ENCODE results near the gene CERK. TPM values are rescaled to one million over a fixed set of nuclear protein-coding genes. Genes with fewer than 3 reads are reported as not detected.

CERK gene
- total and polyA plus RNA-seq, 2 of the 13 experiments (the other 11 are each of a cell fraction or from before 2014, with no cell fraction given), result 40.3 to 41.9 TPM

DNA sequence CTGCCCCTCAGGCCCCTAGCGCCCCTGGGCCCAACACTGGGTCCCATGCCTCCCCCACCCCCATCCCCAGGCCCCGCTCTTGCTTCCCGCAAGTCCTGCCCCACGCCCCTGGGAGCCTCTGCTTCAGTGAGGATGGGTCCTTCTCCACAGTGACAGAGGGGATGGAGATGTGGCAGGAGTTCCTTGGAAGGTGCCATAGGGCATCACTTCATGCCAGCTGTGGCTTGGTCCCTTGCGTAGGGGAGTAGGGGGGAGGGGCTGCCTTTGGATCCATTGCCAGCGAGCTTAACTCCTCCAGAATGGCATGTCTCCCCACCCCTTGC, 14.9 kb upstream of the CERK start:
- intact Hi-C loops (cut with micrococcal nuclease; ENCODE audit: unreplicated experiment) (no loop called here), in situ Hi-C loops (cut with HindIII; ENCODE audit: extremely low pct_ligation_motif_present, low pct_unique_long_range_greater_than_20kb) (no loop called here)
- POLR2A ChIA-PET, result interaction anchor here (1.4 to 3.1 kb wide), 3 partner anchors 10 to 21 kb away, joined by 3 to 42 read pairs (median 25); partner anchors contain the start of gene TBC1D22A
- H3K4me3 ChIP-seq (replicated peaks in 1 of 3; ENCODE audit: insufficient read depth in 1 of 3, low read depth in 2 of 3, low read length in 3 of 3), result no peak overlapping the region
- no TSS peak for BruUV-seq (replicated peaks)
- no peak overlapping the region for H3K27ac ChIP-seq (ENCODE audit: extremely low read length, insufficient read depth, low read length)
- FAIRE-seq, result no peak
- no peak overlapping the region for H2AFZ ChIP-seq (ENCODE audit: low read length)
- DNase-seq (ENCODE audit: low spot score), result no peak
- H4K20me1 ChIP-seq (ENCODE audit: insufficient read depth, low read length), result no peaks in the 10 kb centered on the region
- TF ChIP-seq HOXA5 (CRISPR knock-in tag; IDR thresholded peaks at IDR 0.05) (no peak), ZNF644 (CRISPR knock-in tag; IDR thresholded peaks at IDR 0.05; ENCODE audit: low read depth) (no peak), EED (CRISPR knock-in tag; IDR thresholded peaks at IDR 0.05) (no peak)
- CTCF ChIA-PET (ENCODE audit: low intra/inter-chr PET ratio, low total read pairs), result no interaction called here
- no peak overlapping the region for H3K4me2 ChIP-seq (ENCODE audit: low read depth, low read length)
- WGBS (ENCODE audit: low lambda C conversion rate), result 100% methylated on average over 5 of the region's 6 CpGs
- no peaks in the 10 kb centered on the region for H3K36me3 ChIP-seq (replicated peaks in 1 of 2; ENCODE audit: control insufficient read depth in 1 of 2, insufficient read depth in 2 of 2, low read length in 2 of 2)
- ATAC-seq, result no peak
- no peaks in the 10 kb centered on the region for H3K79me2 ChIP-seq (ENCODE audit: insufficient read depth, low read length)
- peaks cover 3 to 10% of the 10 kb centered on the region in 2 experiments; a peak in 3 of 5 replicates for H3K27me3 ChIP-seq (ENCODE audit: control insufficient read depth in 1 of 2, insufficient read depth in 2 of 2, low read length in 2 of 2)
- peaks cover 8% of the 10 kb centered on the region for H3K9me3 ChIP-seq (ENCODE audit: low read length)
- H3K9ac ChIP-seq (ENCODE audit: insufficient read depth, low read depth, low read length), result no peak overlapping the region
- H3K4me1 ChIP-seq (ENCODE audit: insufficient read depth, low read length), result peaks cover 55% of the 10 kb centered on the region

- DNase-seq (ENCODE audit: low spot score) (no peak), ATAC-seq (no peak), FAIRE-seq (no peak)
- CTCF ChIA-PET (ENCODE audit: low intra/inter-chr PET ratio, low total read pairs), result no interaction called here
- WGBS (ENCODE audit: low lambda C conversion rate), result 89% methylated on average over 3 of the region's 11 CpGs
- no peaks in the 10 kb centered on the region for H3K36me3 ChIP-seq (replicated peaks in 1 of 2; ENCODE audit: control insufficient read depth in 1 of 2, insufficient read depth in 2 of 2, low read length in 2 of 2)
- H3K9me3 ChIP-seq (ENCODE audit: low read length), result peaks cover 8% of the 10 kb centered on the region
- no peak overlapping the region for H3K4me2 ChIP-seq (ENCODE audit: low read depth, low read length)
- H3K4me1 ChIP-seq (ENCODE audit: insufficient read depth, low read length), result peaks cover 60% of the 10 kb centered on the region
- H2AFZ ChIP-seq (ENCODE audit: low read length), result no peak overlapping the region
- intact Hi-C loops (cut with micrococcal nuclease; ENCODE audit: unreplicated experiment) (no loop called here), in situ Hi-C loops (cut with HindIII; ENCODE audit: extremely low pct_ligation_motif_present, low pct_unique_long_range_greater_than_20kb) (no loop called here)
- POLR2A ChIA-PET, result interaction anchor here (1.4 to 3.2 kb wide), 2 partner anchors 12 to 22 kb away, joined by 3 to 29 read pairs; partner anchors contain the start of gene CERK
- H4K20me1 ChIP-seq (ENCODE audit: insufficient read depth, low read length), result no peaks in the 10 kb centered on the region
- H3K4me3 ChIP-seq (replicated peaks in 1 of 3; ENCODE audit: insufficient read depth in 1 of 3, low read depth in 2 of 3, low read length in 3 of 3), result no peak overlapping the region
- no peak overlapping the region for H3K27ac ChIP-seq (ENCODE audit: extremely low read length, insufficient read depth, low read length)
- H3K27me3 ChIP-seq (ENCODE audit: control insufficient read depth in 1 of 2, insufficient read depth in 2 of 2, low read length in 2 of 2), result peaks cover 3 to 15% of the 10 kb centered on the region in 2 experiments; a peak in 3 of 5 replicates
- BruUV-seq (replicated peaks), result no TSS peak
- H3K79me2 ChIP-seq (ENCODE audit: insufficient read depth, low read length), result no peaks in the 10 kb centered on the region
- H3K9ac ChIP-seq (ENCODE audit: insufficient read depth, low read depth, low read length), result no peak overlapping the region
- TF ChIP-seq CHD4 (IDR thresholded peaks at IDR 0.05; ENCODE audit: borderline replicate concordance, low read length), result no peak
- TF ChIP-seq NFIC (IDR thresholded peaks at IDR 0.05; ENCODE audit: low read length), result no peak
- TF ChIP-seq EED (CRISPR knock-in tag; IDR thresholded peaks at IDR 0.05), result no peak
- no peak for TF ChIP-seq BCL6 (CRISPR knock-in tag; IDR thresholded peaks at IDR 0.05)
- TF ChIP-seq TAF1 (CRISPR knock-in tag; IDR thresholded peaks at IDR 0.05), result no peak
- TF ChIP-seq ATF7-NPFF (CRISPR knock-in tag; IDR thresholded peaks at IDR 0.05; ENCODE audit: low read depth), result no peak
- TF ChIP-seq ZNF160 (CRISPR knock-in tag; IDR thresholded peaks at IDR 0.05), result no peak
- TF ChIP-seq ZNF605 (CRISPR knock-in tag; IDR thresholded peaks at IDR 0.05), result no peak
- TF ChIP-seq FIP1L1 (IDR thresholded peaks at IDR 0.05; ENCODE audit: borderline replicate concordance, insufficient read depth, low read depth, low read length), result no peak
- TF ChIP-seq, protein P1, sequence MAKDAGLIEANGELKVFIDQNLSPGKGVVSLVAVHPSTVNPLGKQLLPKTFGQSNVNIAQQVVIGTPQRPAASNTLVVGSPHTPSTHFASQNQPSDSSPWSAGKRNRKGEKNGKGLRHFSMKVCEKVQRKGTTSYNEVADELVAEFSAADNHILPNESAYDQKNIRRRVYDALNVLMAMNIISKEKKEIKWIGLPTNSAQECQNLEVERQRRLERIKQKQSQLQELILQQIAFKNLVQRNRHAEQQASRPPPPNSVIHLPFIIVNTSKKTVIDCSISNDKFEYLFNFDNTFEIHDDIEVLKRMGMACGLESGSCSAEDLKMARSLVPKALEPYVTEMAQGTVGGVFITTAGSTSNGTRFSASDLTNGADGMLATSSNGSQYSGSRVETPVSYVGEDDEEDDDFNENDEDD (CRISPR knock-in tag; IDR thresholded peaks at IDR 0.05; ENCODE audit: borderline replicate concordance), result no peak
- no peak for TF ChIP-seq AFF4 (CRISPR knock-in tag; IDR thresholded peaks at IDR 0.05)
- no peak for TF ChIP-seq NR1H2 (CRISPR knock-in tag; IDR thresholded peaks at IDR 0.05; ENCODE audit: borderline replicate concordance, low read depth)
These were observed 14.4 kb upstream of the CERK start for GRCh38 chr22:46752286-46752987.

All from HepG2 (cell line).